22Rv1 (cell line): ENCODE data around the gene WDR64.

Source experiments
- H3K27ac ChIP-seq: fragments of 450-650 bp; 2 replicates; pipeline ENCODE4 v1.5.1; 2017
- ZFX ChIP-seq: fragments of 450-650 bp; IDR thresholded peaks from 2 replicates; pipeline ENCODE4 v1.6.1; 2017; ENCODE audit warnings: antibody characterized with exemption, borderline replicate concordance
- TF ChIP-seq, protein P1 (sequence below): fragments of 450-650 bp; IDR thresholded peaks from 2 replicates; pipeline ENCODE4 v1.5.1; 2017; ENCODE audit warnings: mild to moderate bottlenecking

Gene WDR64

DNA sequence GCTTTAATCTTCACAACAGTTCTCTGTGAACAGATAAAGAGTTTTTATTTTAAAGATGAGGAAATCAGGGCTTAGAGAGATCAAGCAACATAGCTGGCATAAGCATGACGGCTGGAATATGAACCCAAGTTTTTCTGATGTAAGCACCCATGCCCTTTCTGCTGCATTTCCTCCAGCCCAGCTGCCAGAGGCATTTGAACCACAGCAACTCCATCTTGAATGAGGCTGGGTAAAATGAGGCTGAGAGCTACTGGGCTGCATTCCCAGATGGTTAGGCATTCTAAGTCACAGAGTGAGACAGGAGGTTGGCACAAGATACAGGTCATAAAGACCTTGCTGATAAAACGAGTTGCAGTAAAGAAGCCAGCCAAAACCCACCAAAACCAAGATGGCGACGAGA is 90.0 kb downstream of the WDR64 start:
- TF ChIP-seq, protein P1, sequence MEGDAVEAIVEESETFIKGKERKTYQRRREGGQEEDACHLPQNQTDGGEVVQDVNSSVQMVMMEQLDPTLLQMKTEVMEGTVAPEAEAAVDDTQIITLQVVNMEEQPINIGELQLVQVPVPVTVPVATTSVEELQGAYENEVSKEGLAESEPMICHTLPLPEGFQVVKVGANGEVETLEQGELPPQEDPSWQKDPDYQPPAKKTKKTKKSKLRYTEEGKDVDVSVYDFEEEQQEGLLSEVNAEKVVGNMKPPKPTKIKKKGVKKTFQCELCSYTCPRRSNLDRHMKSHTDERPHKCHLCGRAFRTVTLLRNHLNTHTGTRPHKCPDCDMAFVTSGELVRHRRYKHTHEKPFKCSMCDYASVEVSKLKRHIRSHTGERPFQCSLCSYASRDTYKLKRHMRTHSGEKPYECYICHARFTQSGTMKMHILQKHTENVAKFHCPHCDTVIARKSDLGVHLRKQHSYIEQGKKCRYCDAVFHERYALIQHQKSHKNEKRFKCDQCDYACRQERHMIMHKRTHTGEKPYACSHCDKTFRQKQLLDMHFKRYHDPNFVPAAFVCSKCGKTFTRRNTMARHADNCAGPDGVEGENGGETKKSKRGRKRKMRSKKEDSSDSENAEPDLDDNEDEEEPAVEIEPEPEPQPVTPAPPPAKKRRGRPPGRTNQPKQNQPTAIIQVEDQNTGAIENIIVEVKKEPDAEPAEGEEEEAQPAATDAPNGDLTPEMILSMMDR, result no peak
- TF ChIP-seq ZFX, result no peak
- no peak overlapping the region for H3K27ac ChIP-seq

DNA sequence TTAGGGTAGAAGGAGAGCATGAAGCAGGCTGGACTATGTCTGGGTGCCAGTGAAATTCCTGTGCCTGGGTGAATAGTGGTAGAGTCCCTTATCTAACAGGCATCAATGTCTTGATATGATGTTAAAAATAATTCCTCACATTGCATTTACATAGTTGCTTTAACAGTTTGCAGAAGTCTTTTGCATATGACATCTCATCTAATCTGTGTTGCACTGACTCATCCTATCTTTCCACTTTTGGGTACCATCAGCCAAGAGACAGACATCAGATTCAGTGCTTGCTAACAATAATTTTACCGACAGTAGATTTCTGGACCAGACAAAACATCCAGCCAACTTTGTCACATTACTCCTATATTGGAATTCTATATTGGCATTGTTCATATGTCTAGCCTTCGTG is 92.5 kb downstream of the WDR64 start:
- no peak for TF ChIP-seq ZFX
- TF ChIP-seq, protein P1, result no peak

DNA sequence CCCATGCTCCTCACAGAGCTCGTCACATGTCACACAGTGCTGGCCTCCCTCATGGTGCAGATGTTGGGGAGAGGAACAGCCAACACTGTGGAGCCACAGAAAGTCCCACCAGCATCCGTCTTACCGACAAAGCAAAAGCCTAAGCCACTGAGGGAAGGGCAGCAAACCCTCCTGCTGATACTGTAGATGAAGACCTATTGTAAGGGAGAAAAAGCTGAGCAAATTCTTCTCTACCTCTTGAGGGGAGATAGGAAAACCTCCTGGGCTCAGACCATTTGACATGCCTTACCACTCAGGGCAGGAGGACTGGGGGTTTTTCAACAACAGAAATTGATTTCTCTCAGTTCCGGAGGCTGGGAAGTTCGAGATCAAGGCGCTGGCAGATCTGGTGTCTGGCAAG is 95.9 kb downstream of the WDR64 start:
- no peak for TF ChIP-seq ZFX
- TF ChIP-seq, protein P1, result no peak
- H3K27ac ChIP-seq, result no peak overlapping the region

More for the DNA sequence above, 92.5 kb downstream of the WDR64 start:
- H3K27ac ChIP-seq, result no peak overlapping the region

DNA sequence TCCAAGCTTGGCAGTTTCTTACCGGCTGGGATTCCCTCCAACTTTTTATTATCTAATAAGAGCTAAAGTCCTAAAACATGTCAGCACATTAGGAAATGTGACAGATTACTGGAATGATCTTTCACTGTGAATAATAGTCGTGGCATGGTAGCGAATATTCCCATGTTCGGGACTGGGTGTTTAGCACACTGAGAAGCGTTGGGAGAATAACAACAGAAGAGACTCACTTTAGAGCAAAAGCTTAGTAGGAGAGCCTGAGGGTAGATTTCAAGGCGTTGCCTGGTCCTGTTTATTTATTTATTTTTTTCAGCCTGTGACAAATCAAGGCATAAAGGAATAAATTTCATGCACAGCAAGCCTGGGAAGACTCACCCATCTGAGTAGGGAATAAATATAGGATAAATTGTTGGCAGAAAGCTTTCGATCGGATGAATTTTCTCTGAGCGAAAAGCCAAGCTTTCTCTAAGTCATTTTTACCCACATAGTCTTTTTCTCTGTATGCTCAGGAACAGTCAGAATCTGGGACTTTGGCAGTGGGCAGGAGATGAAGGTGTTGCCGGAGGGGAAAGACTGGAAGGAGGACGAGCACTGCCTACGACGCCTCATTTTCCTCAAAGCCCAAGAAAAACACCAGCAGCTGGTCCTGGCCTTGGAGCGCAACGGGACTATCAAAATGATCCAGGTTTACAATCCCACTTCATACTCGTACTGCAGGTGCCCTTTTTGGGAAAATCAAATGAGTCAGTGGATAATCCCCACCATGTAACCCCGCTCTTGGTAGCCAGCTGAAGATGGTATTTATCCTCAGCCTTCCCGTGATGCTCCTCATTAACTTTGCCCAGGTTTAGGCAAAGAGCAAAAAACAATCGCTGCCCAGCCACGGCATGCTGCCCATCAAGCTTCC is 97.2 kb downstream of the WDR64 start:
- TF ChIP-seq, protein P1, result no peak
- TF ChIP-seq ZFX, result no peak

DNA sequence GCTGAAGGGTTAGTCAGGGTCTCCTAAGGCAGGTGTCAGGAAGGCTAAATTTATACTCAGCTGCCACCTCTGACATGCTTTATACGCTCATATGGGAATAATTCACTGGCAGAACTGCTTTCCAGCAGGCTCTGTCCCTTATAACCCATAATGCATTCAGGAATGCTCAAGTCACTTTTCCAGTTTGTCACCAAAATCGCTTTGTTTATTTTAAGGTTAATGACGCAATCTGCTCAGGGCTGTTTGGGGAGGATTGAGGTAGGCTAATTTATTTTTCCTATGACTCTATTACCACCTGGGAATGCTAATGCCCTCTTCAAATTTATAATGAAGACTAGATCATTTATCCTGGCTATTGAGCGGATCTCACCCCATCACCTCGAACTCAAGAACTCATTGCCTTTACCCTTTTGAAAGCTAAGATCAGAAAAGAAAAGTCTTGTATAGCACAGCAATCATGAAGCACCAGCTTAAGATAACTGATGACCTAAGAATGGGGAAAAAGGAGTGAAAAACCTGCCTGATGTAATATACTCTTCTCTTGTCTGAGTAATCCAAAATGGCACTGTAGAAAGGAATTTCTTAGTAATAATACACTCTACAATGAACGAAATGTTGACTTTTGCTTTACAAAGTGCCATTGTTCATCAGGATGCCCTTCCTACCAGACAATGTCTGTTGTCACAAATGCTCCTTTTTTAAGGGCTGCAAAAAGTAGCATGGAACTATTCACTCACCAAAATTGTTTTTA is 98.0 kb downstream of the WDR64 start:
- TF ChIP-seq, protein P1, result no peak
- no peak for TF ChIP-seq ZFX

More for the DNA sequence above, 97.2 kb downstream of the WDR64 start:
- H3K27ac ChIP-seq, result no peak overlapping the region; the same call in 1 of the 2 replicates

DNA sequence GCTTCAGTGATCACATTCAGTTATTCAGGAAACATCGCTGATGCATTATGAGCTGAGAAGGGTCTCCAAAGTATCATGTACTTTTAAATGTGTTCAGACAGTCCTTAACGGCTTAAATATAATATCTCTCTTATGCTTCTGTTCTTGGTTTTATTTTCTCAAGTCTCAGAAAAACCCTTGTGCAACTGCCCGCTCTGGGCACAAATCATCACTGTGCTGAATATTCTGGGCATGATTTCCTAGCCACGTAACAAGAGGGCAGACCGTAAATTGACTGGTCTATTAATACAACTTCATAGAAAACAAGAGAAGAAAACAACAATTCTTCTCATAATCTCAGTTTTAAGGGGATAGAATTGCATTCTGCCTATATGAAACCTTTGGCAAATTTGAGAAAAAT is 99.4 kb downstream of the WDR64 start:
- no peak for TF ChIP-seq ZFX
- TF ChIP-seq, protein P1, result no peak

More for the DNA sequence above, 98.0 kb downstream of the WDR64 start:
- H3K27ac ChIP-seq, result no peak overlapping the region; the same call in 1 of the 2 replicates

More for the DNA sequence above, 99.4 kb downstream of the WDR64 start:
- no peak overlapping the region for H3K27ac ChIP-seq
